Keratinocyte (primary cell): ENCODE data around the gene PTPRD. TPM values are rescaled to one million over a fixed set of nuclear protein-coding genes. Genes with fewer than 3 reads are reported as not detected.

Experiments used
- DNase-seq: peaks from one replicate; pipeline ENCODE4 v3.0.0-alpha.2; 2011; ENCODE audit warnings: low read depth, missing footprints, low spot score
- FAIRE-seq: peaks from 2 replicates; lab custom pipeline; 2011; peaks lifted over from hg19 to GRCh38; lab: Jason Lieb, UNC
- H2AFZ ChIP-seq: 2 replicates; pipeline ENCODE4 v1.6.0; 2012; ENCODE audit warnings: low read length, control low read depth, inconsistent platforms; ENCODE audit not compliant: control insufficient read depth
- H3K27ac ChIP-seq: 2 replicates; pipeline ENCODE4 v1.5.1; 2011; ENCODE audit warnings: low read length; ENCODE audit not compliant: control insufficient read depth, insufficient read depth
- H3K27me3 ChIP-seq: 3 replicates; pipeline ENCODE4 v1.6.0; 2011; ENCODE audit warnings: low read length; ENCODE audit not compliant: control insufficient read depth, insufficient read depth; ENCODE audit errors: extremely low read depth
- H3K36me3 ChIP-seq, 2 experiments: 2 replicates in 1 of 2; 3 replicates in 1 of 2; pipeline ENCODE4 v1.5.1; 2011; ENCODE audit warnings: low read length in 2 of 2, mild to moderate bottlenecking in 1 of 2; ENCODE audit not compliant: control insufficient read depth in 2 of 2, insufficient read depth in 2 of 2; ENCODE audit errors: extremely low read depth in 1 of 2
- H3K4me1 ChIP-seq: 3 replicates; pipeline ENCODE4 v1.5.1; 2011; ENCODE audit warnings: low read length; ENCODE audit not compliant: control insufficient read depth, insufficient read depth; ENCODE audit errors: extremely low read depth
- H3K4me2 ChIP-seq: 3 replicates; pipeline ENCODE4 v1.6.0; 2011; ENCODE audit warnings: low read depth, low read length; ENCODE audit not compliant: control insufficient read depth, insufficient read depth; ENCODE audit errors: extremely low read depth
- H3K4me3 ChIP-seq, 3 experiments: fragments of 200-600 bp in 1 of 3; sonication (generic) in 1 of 3; 2 replicates in 2 of 3; 3 replicates in 1 of 3; pipeline ENCODE4 v1.5.1; 2011 to 2016; ENCODE audit warnings: low read length in 3 of 3, mild to moderate bottlenecking in 3 of 3, control low read depth in 2 of 3, inconsistent platforms in 1 of 3, low read depth in 1 of 3, mixed read lengths in 1 of 3, mixed run types in 1 of 3, moderate library complexity in 1 of 3; ENCODE audit not compliant: control insufficient read depth in 2 of 3, insufficient read depth in 2 of 3; ENCODE audit errors: extremely low read depth in 1 of 3
- H3K79me2 ChIP-seq: 2 replicates; pipeline ENCODE4 v1.6.0; 2012; ENCODE audit warnings: low read length; ENCODE audit not compliant: control insufficient read depth, insufficient read depth
- H3K9ac ChIP-seq: 3 replicates; pipeline ENCODE4 v1.6.0; 2011; ENCODE audit warnings: low read length; ENCODE audit not compliant: control insufficient read depth, insufficient read depth; ENCODE audit errors: extremely low read depth
- H3K9me1 ChIP-seq: 3 replicates; pipeline ENCODE4 v1.6.0; 2011; ENCODE audit warnings: low read length; ENCODE audit not compliant: control insufficient read depth, insufficient read depth; ENCODE audit errors: extremely low read depth
- H3K9me3 ChIP-seq: 2 replicates; pipeline ENCODE4 v1.5.1; 2012; ENCODE audit warnings: low read depth, low read length; ENCODE audit not compliant: control insufficient read depth
- H4K20me1 ChIP-seq: 3 replicates; pipeline ENCODE4 v1.6.0; 2011; ENCODE audit warnings: low read length; ENCODE audit not compliant: control insufficient read depth, insufficient read depth; ENCODE audit errors: extremely low read depth
- CTCF ChIP-seq, 3 experiments: IDR thresholded peaks in 1 of 3; conservative IDR thresholded peaks in 1 of 3; optimal IDR thresholded peaks in 1 of 3; 2 replicates in 2 of 3; 3 replicates in 1 of 3; pipeline versions ENCODE3 to v1.5.1; 2011; ENCODE audit warnings: low read length in 3 of 3, mild to moderate bottlenecking in 3 of 3, moderate library complexity in 2 of 3, control low read depth in 1 of 3, inconsistent platforms in 1 of 3; ENCODE audit not compliant: insufficient read depth in 2 of 3; ENCODE audit errors: extremely low read depth in 1 of 3
- EZH2 ChIP-seq: IDR thresholded peaks from one replicate; pipeline ENCODE4 v1.6.1; 2012; ENCODE audit warnings: inconsistent platforms, mild to moderate bottlenecking, low read length, moderate library complexity
- dilution Hi-C: fragments of 300-500 bp; cut with MboI; formaldehyde crosslinking; loops from one replicate; pipeline ENCODE4 v1.7.0; 2020; ENCODE audit warnings: low sequenced_read_pairs; ENCODE audit not compliant: extremely low pct_ligation_motif_present
- polyA plus RNA-seq, 5 experiments: library from polyadenylated mRNA; depleted of rRNA in 3 of 5; stranded (reverse) in 3 of 5; stranded (forward) in 1 of 5; unstranded in 1 of 5; fragments of >200 nt; gene quantifications; 1 replicate in 1 of 5; 2 replicates in 3 of 5; 3 replicates in 1 of 5; pipeline versions ENCODE4 v1.2.1 to v1.2.3, GENCODE V29; 2011 to 2012; ENCODE audit warnings: missing spikeins in 2 of 5, low read depth in 1 of 5, low replicate concordance in 1 of 5

PTPRD gene
- polyA plus RNA-seq, 1 donor (not counting 4 experiments of a cell fraction or from before 2014, with no cell fraction given): 0.10 TPM

- H4K20me1 ChIP-seq: no peaks in the 10 kb centered on the region
- H3K4me3 ChIP-seq: no peak overlapping the region
- H3K79me2 ChIP-seq: no peaks in the 10 kb centered on the region
- H3K9me1 ChIP-seq: no peaks in the 10 kb centered on the region
- no peaks in the 10 kb centered on the region for H3K9me3 ChIP-seq
- H3K4me2 ChIP-seq: no peak overlapping the region
- H3K27ac ChIP-seq: no peak overlapping the region
- dilution Hi-C loops: no loop called here
- DNase-seq (no peak), FAIRE-seq (no peak)
- no peaks in the 10 kb centered on the region for H3K36me3 ChIP-seq
- no peaks in the 10 kb centered on the region for H3K4me1 ChIP-seq
- no peaks in the 10 kb centered on the region for H3K27me3 ChIP-seq
- TF ChIP-seq CTCF (optimal IDR thresholded peaks at IDR 0.05 in 1 of 3, IDR thresholded peaks at IDR 0.05 in 1 of 3, conservative IDR thresholded peaks at IDR 0.05 in 1 of 3; ENCODE audit: extremely low read depth in 1 of 3, insufficient read depth in 2 of 3, low read length in 3 of 3): no peak
- H3K9ac ChIP-seq: no peak overlapping the region
- H2AFZ ChIP-seq: no peak overlapping the region
Measured at GRCh38 chr9:10173561-10173960, 439.2 kb downstream of the PTPRD start.

GRCh38 chr9:10172476-10172875 lies 440.3 kb downstream of the PTPRD start:
- FAIRE-seq: no peak
- no peak overlapping the region for H3K4me3 ChIP-seq

More at GRCh38 chr9:10172476-10172875, 440.3 kb downstream of the PTPRD start:
- TF ChIP-seq EZH2 (no peak), CTCF (optimal IDR thresholded peaks at IDR 0.05 in 1 of 3, IDR thresholded peaks at IDR 0.05 in 1 of 3, conservative IDR thresholded peaks at IDR 0.05 in 1 of 3; ENCODE audit: extremely low read depth in 1 of 3, insufficient read depth in 2 of 3, low read length in 3 of 3) (no peak)
- H2AFZ ChIP-seq: no peak overlapping the region
- no peaks in the 10 kb centered on the region for H4K20me1 ChIP-seq
- H3K9ac ChIP-seq: no peak overlapping the region
- H3K9me3 ChIP-seq: no peaks in the 10 kb centered on the region
- no peaks in the 10 kb centered on the region for H3K9me1 ChIP-seq
- no peak overlapping the region for H3K27ac ChIP-seq
- no peak for DNase-seq
- dilution Hi-C loops: no loop called here
- no peaks in the 10 kb centered on the region for H3K79me2 ChIP-seq
- no peak overlapping the region for H3K4me2 ChIP-seq
- no peaks in the 10 kb centered on the region for H3K4me1 ChIP-seq
- H3K27me3 ChIP-seq: no peaks in the 10 kb centered on the region
- no peaks in the 10 kb centered on the region for H3K36me3 ChIP-seq
